ENCODE measurements around the gene KRT32. TPM values are rescaled to one million over a fixed set of nuclear protein-coding genes. Genes with fewer than 3 reads are reported as not detected.

The KRT32 gene
- total RNA-seq, 1 experiment from 2014 or later, result 0.42 TPM

DNA sequence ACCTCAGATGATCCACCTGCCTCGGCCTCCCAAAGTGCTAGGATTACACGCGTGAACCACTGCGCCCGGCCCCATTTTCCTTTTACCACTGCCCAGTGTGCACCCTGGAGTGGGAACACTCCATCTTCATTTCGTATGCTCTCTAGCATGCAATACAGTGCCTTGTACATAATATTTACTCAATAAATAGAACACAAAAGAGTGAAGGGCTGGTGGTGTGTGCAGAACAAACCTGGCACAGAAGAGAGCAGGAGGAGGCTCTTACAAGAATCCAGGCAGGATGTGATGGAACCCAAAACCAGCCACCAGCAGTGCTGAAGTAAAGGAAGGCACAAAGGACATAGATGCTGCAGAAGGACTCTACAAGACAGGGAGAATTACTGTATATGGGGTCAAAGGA, 50.1 kb downstream of the KRT32 start:
- H4K20me1 ChIP-seq (ENCODE audit: insufficient read depth), result no peaks in the 10 kb centered on the region
- H3K9ac ChIP-seq (ENCODE audit: low read length), result no peak overlapping the region
- no peaks in the 10 kb centered on the region for H3K9me2 ChIP-seq (ENCODE audit: insufficient read depth)
- no peak for TF ChIP-seq TCF7L2 (IDR thresholded peaks at IDR 0.05; ENCODE audit: borderline replicate concordance, extremely low read depth, insufficient read depth, insufficient read length)
- TF ChIP-seq YY1 (IDR thresholded peaks at IDR 0.05; ENCODE audit: extremely low read depth, insufficient replicate concordance, low read depth, low read length), result no peak
- no peak for TF ChIP-seq EZH2 (IDR thresholded peaks at IDR 0.05)
- TF ChIP-seq EGR1 (IDR thresholded peaks at IDR 0.05; ENCODE audit: low read depth), result no peak
- no peak for TF ChIP-seq JUND (IDR thresholded peaks at IDR 0.05)
- no peak for TF ChIP-seq SP1 (IDR thresholded peaks at IDR 0.05; ENCODE audit: low read depth)
- no peak for TF ChIP-seq POLR2A (IDR thresholded peaks at IDR 0.05; ENCODE audit: borderline replicate concordance, extremely low read depth, insufficient read depth, insufficient read length)
- no peak for TF ChIP-seq ZFX (IDR thresholded peaks at IDR 0.05)
- TF ChIP-seq, protein P1, sequence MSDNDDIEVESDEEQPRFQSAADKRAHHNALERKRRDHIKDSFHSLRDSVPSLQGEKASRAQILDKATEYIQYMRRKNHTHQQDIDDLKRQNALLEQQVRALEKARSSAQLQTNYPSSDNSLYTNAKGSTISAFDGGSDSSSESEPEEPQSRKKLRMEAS (IDR thresholded peaks at IDR 0.05), result no peak
- no peaks in the 10 kb centered on the region for H3K27me3 ChIP-seq (ENCODE audit: insufficient read depth, low read length)
- ChIA-PET POLR2A (interaction anchor here (0.6 to 1.3 kb wide), 4 partner anchors 13 to 108 kb away, joined by 3 to 7 read pairs (median 4); no protein-coding TSS in a partner anchor), RAD21 (ENCODE audit: low non-redundant PET in 1 of 2, low total read pairs in 2 of 2, uncharacterized antibody in 2 of 2, unreplicated experiment in 2 of 2) (interaction anchor here in 1 of 2 experiments (1.0 kb wide), 1 partner anchor 78 kb away, joined by 5 read pairs; no protein-coding TSS in a partner anchor), CTCF (interaction anchor here (0.6 to 2.1 kb wide), 19 partner anchors 9 to 884 kb away, joined by 3 to 21 read pairs (median 4); partner anchors contain the start of gene KRT15)
- no peaks in the 10 kb centered on the region for H3K79me2 ChIP-seq (ENCODE audit: insufficient read depth, low read length)
- intact Hi-C loops (cut with micrococcal nuclease), result loop anchor here (10.0 kb wide), 1 partner anchor 78 kb away; no protein-coding TSS in a partner anchor
- no peak for DNase-seq (ENCODE audit: low read depth, low spot score)
- no peak overlapping the region for H3K4me3 ChIP-seq (replicated peaks in 1 of 2; ENCODE audit: low read depth in 1 of 2, low read length in 2 of 2)
- H3K9me3 ChIP-seq (ENCODE audit: control insufficient read depth in 1 of 2, insufficient read depth in 1 of 2, low read depth in 1 of 2, low read length in 2 of 2), result no peaks in the 10 kb centered on the region
- peaks cover 15 to 44% of the 10 kb centered on the region in 2 experiments for H3K4me1 ChIP-seq (ENCODE audit: control insufficient read depth in 1 of 2, insufficient read depth in 2 of 2, low read length in 2 of 2)
- no peaks in the 10 kb centered on the region for H3K36me3 ChIP-seq (ENCODE audit: control insufficient read depth in 1 of 2, insufficient read depth in 2 of 2, low read length in 2 of 2)
- ATAC-seq, result peak; percentile 31
- H3K27ac ChIP-seq (ENCODE audit: low read depth, low read length), result no peak overlapping the region
- H2AFZ ChIP-seq (ENCODE audit: low read depth, low read length, poor library complexity, severe bottlenecking), result no peak overlapping the region
- BruUV-seq (replicated peaks), result no TSS peak
- peak overlapping the region; percentile 54 for H3K4me2 ChIP-seq (ENCODE audit: low read length)

DNA sequence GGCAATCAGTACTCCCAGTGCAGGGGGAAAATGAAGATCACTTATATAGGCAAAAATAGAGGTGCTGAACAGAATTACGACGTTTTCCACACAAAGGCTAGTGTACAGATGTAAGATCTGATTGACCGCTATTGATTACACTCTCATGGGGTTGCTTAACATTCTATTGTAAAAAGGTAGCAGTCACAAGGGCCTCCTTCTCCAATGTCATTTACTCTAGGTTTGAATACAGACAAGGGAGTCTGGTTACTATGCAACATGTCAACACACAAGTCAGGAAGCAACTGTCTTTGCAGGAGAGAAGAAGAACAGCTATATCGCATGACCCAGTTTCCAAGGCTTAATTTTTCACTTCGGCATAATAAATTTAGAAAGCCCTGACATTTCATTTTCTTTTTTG, 50.7 kb downstream of the KRT32 start:
- Histone ChIP-seq H3K79me2 (ENCODE audit: insufficient read depth, low read length) (no peaks in the 10 kb centered on the region), H3K9me3 (ENCODE audit: control insufficient read depth in 1 of 2, insufficient read depth in 1 of 2, low read depth in 1 of 2, low read length in 2 of 2) (no peaks in the 10 kb centered on the region), H2AFZ (ENCODE audit: low read depth, low read length, poor library complexity, severe bottlenecking) (no peak overlapping the region), H3K27me3 (ENCODE audit: insufficient read depth, low read length) (no peaks in the 10 kb centered on the region), H3K9me2 (ENCODE audit: insufficient read depth) (no peaks in the 10 kb centered on the region), H3K9ac (ENCODE audit: low read length) (no peak overlapping the region), H3K4me2 (ENCODE audit: low read length) (no peak overlapping the region), H3K36me3 (ENCODE audit: control insufficient read depth in 1 of 2, insufficient read depth in 2 of 2, low read length in 2 of 2) (no peaks in the 10 kb centered on the region), H3K4me1 (ENCODE audit: control insufficient read depth in 1 of 2, insufficient read depth in 2 of 2, low read length in 2 of 2) (peaks cover 15 to 44% of the 10 kb centered on the region in 2 experiments), H4K20me1 (ENCODE audit: insufficient read depth) (no peaks in the 10 kb centered on the region), H3K4me3 (replicated peaks in 1 of 2; ENCODE audit: low read depth in 1 of 2, low read length in 2 of 2) (no peak overlapping the region), H3K27ac (ENCODE audit: low read depth, low read length) (no peak overlapping the region)
- BruUV-seq (replicated peaks), result no TSS peak
- POLR2A ChIA-PET, result no interaction called here
- ATAC-seq (no peak), DNase-seq (ENCODE audit: low read depth, low spot score) (no peak)
- RAD21 ChIA-PET (ENCODE audit: low non-redundant PET in 1 of 2, low total read pairs in 2 of 2, uncharacterized antibody in 2 of 2, unreplicated experiment in 2 of 2), result no interaction called here
- CTCF ChIA-PET, result no interaction called here
- intact Hi-C loops (cut with micrococcal nuclease), result loop anchor here (10.0 kb wide), 1 partner anchor 78 kb away; no protein-coding TSS in a partner anchor
- TF ChIP-seq, protein P1 (IDR thresholded peaks at IDR 0.05), result no peak
- no peak for TF ChIP-seq POLR2AphosphoS5 (IDR thresholded peaks at IDR 0.05; ENCODE audit: low read depth, low read length)
- TF ChIP-seq, protein P2, sequence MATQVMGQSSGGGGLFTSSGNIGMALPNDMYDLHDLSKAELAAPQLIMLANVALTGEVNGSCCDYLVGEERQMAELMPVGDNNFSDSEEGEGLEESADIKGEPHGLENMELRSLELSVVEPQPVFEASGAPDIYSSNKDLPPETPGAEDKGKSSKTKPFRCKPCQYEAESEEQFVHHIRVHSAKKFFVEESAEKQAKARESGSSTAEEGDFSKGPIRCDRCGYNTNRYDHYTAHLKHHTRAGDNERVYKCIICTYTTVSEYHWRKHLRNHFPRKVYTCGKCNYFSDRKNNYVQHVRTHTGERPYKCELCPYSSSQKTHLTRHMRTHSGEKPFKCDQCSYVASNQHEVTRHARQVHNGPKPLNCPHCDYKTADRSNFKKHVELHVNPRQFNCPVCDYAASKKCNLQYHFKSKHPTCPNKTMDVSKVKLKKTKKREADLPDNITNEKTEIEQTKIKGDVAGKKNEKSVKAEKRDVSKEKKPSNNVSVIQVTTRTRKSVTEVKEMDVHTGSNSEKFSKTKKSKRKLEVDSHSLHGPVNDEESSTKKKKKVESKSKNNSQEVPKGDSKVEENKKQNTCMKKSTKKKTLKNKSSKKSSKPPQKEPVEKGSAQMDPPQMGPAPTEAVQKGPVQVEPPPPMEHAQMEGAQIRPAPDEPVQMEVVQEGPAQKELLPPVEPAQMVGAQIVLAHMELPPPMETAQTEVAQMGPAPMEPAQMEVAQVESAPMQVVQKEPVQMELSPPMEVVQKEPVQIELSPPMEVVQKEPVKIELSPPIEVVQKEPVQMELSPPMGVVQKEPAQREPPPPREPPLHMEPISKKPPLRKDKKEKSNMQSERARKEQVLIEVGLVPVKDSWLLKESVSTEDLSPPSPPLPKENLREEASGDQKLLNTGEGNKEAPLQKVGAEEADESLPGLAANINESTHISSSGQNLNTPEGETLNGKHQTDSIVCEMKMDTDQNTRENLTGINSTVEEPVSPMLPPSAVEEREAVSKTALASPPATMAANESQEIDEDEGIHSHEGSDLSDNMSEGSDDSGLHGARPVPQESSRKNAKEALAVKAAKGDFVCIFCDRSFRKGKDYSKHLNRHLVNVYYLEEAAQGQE (IDR thresholded peaks at IDR 0.05; ENCODE audit: low read depth), result no peak
- no peak for TF ChIP-seq SP1 (IDR thresholded peaks at IDR 0.05; ENCODE audit: low read depth)
- TF ChIP-seq CBX3 (IDR thresholded peaks at IDR 0.05; ENCODE audit: low read depth), result no peak
- TF ChIP-seq, protein P3, sequence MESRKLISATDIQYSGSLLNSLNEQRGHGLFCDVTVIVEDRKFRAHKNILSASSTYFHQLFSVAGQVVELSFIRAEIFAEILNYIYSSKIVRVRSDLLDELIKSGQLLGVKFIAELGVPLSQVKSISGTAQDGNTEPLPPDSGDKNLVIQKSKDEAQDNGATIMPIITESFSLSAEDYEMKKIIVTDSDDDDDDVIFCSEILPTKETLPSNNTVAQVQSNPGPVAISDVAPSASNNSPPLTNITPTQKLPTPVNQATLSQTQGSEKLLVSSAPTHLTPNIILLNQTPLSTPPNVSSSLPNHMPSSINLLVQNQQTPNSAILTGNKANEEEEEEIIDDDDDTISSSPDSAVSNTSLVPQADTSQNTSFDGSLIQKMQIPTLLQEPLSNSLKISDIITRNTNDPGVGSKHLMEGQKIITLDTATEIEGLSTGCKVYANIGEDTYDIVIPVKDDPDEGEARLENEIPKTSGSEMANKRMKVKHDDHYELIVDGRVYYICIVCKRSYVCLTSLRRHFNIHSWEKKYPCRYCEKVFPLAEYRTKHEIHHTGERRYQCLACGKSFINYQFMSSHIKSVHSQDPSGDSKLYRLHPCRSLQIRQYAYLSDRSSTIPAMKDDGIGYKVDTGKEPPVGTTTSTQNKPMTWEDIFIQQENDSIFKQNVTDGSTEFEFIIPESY (IDR thresholded peaks at IDR 0.05; ENCODE audit: extremely low read depth, insufficient replicate concordance, low read length), result no peak
- no peak for TF ChIP-seq ZFX (IDR thresholded peaks at IDR 0.05)
- no peak for TF ChIP-seq YY1 (IDR thresholded peaks at IDR 0.05; ENCODE audit: extremely low read depth, insufficient replicate concordance, low read depth, low read length)
- no peak for TF ChIP-seq SRF (IDR thresholded peaks at IDR 0.05; ENCODE audit: low read depth)
- TF ChIP-seq TCF7L2 (IDR thresholded peaks at IDR 0.05; ENCODE audit: borderline replicate concordance, extremely low read depth, insufficient read depth, insufficient read length), result no peak
